SU-DHL-6 (cell line): Measurements from ENCODE around the gene PLEKHG3.

ENCODE experiments used
- EZH2phosphoT487 ChIP-seq: fragments of 200-600 bp; sonication (generic), shearing (Covaris generic); conservative IDR thresholded peaks from 2 replicates; pipeline ENCODE4 v1.6.1; 2018; ENCODE audit warnings: mild to moderate bottlenecking, antibody characterized with exemption, low read length, moderate library complexity, mixed read lengths
- TF ChIP-seq, protein P1 (sequence below): fragments of 200-600 bp; sonication (generic); IDR thresholded peaks from one replicate; pipeline ENCODE4 v1.5.1; 2017; ENCODE audit warnings: antibody characterized with exemption, mild to moderate bottlenecking, low read length, moderate library complexity; ENCODE audit not compliant: insufficient read depth, poor library complexity, severe bottlenecking

DNA sequence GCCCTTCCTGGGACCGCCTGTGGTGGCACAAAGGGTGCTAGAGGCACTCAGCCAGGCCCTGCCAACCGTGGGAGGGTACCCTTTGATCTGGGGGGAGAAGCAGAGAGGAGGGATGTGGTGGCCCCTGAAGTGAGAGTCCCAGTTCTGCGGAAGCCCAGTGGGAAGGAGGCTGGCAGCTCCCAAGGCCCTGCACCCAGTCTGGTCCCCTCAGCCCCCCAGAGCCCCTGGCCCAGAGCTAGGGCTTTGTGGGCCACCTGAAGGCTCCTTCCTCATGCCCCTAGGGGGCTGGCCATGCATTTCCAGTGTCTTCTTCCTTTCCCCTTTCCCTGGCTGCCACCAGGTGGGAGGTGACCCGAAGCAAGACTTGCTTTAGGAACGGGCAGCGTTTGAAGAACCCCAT lies 44.3 kb downstream of the PLEKHG3 start:
- TF ChIP-seq, protein P1, sequence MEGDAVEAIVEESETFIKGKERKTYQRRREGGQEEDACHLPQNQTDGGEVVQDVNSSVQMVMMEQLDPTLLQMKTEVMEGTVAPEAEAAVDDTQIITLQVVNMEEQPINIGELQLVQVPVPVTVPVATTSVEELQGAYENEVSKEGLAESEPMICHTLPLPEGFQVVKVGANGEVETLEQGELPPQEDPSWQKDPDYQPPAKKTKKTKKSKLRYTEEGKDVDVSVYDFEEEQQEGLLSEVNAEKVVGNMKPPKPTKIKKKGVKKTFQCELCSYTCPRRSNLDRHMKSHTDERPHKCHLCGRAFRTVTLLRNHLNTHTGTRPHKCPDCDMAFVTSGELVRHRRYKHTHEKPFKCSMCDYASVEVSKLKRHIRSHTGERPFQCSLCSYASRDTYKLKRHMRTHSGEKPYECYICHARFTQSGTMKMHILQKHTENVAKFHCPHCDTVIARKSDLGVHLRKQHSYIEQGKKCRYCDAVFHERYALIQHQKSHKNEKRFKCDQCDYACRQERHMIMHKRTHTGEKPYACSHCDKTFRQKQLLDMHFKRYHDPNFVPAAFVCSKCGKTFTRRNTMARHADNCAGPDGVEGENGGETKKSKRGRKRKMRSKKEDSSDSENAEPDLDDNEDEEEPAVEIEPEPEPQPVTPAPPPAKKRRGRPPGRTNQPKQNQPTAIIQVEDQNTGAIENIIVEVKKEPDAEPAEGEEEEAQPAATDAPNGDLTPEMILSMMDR, result no peak
- no peak for TF ChIP-seq EZH2phosphoT487
